Measurements from ENCODE around the gene YPEL3. TPM values are rescaled to one million over a fixed set of nuclear protein-coding genes. Genes with fewer than 3 reads are reported as not detected.

YPEL3 gene
- total RNA-seq, 1 donor from 2014 or later: 57.9 TPM

GRCh38 chr16:30095166-30096078 lies 591 bp downstream of the YPEL3 start:
- Mint-ChIP-seq H3K27me3 (ENCODE audit: unreplicated experiment) (peaks cover 9% of the 10 kb centered on the region), H3K9me3 (ENCODE audit: unreplicated experiment) (peaks cover 11% of the 10 kb centered on the region), H3K27ac (ENCODE audit: unreplicated experiment) (peak overlapping the region; percentile 94), H3K4me3 (ENCODE audit: unreplicated experiment) (peak overlapping the region; percentile 85), H3K4me1 (ENCODE audit: low read depth, unreplicated experiment) (peaks cover 11% of the 10 kb centered on the region), H3K36me3 (ENCODE audit: unreplicated experiment) (peaks cover 19% of the 10 kb centered on the region)
- no peak for TF ChIP-seq CTCF (IDR thresholded peaks at IDR 0.05; ENCODE audit: partially characterized antibody, unreplicated experiment)
- DNase-seq: peak; percentile 59

- Mint-ChIP-seq H3K4me3 (ENCODE audit: unreplicated experiment) (peak overlapping the region; percentile 79), H3K27ac (ENCODE audit: unreplicated experiment) (peak overlapping the region; percentile 78), H3K36me3 (ENCODE audit: unreplicated experiment) (peaks cover 19% of the 10 kb centered on the region), H3K4me1 (ENCODE audit: low read depth, unreplicated experiment) (peaks cover 13% of the 10 kb centered on the region), H3K27me3 (ENCODE audit: unreplicated experiment) (peaks cover 9% of the 10 kb centered on the region), H3K9me3 (ENCODE audit: unreplicated experiment) (peaks cover 11% of the 10 kb centered on the region)
- DNase-seq: no peak
- TF ChIP-seq CTCF (IDR thresholded peaks at IDR 0.05; ENCODE audit: partially characterized antibody, unreplicated experiment): no peak
Observed at GRCh38 chr16:30094541-30095165, 1.4 kb downstream of the YPEL3 start.

GRCh38 chr16:30092373-30093010 lies 3.5 kb downstream of the YPEL3 start:
- TF ChIP-seq CTCF (IDR thresholded peaks at IDR 0.05; ENCODE audit: partially characterized antibody, unreplicated experiment): peak; percentile 41
- peak overlapping the region; percentile 85 for H3K4me3 Mint-ChIP-seq (ENCODE audit: unreplicated experiment)
- DNase-seq: peak; percentile 86
- peaks cover 12% of the 10 kb centered on the region for H3K27me3 Mint-ChIP-seq (ENCODE audit: unreplicated experiment)
- H3K4me1 Mint-ChIP-seq (ENCODE audit: low read depth, unreplicated experiment): peaks cover 13% of the 10 kb centered on the region
- H3K36me3 Mint-ChIP-seq (ENCODE audit: unreplicated experiment): peaks cover 6% of the 10 kb centered on the region
- peak overlapping the region; percentile 80 for H3K27ac Mint-ChIP-seq (ENCODE audit: unreplicated experiment)
- H3K9me3 Mint-ChIP-seq (ENCODE audit: unreplicated experiment): peaks cover 11% of the 10 kb centered on the region

- Mint-ChIP-seq H3K36me3 (ENCODE audit: unreplicated experiment) (no peaks in the 10 kb centered on the region), H3K27me3 (ENCODE audit: unreplicated experiment) (peaks cover 13% of the 10 kb centered on the region), H3K4me3 (ENCODE audit: unreplicated experiment) (peak within 1 kb of the TSS; percentile 85), H3K27ac (ENCODE audit: unreplicated experiment) (peak within 1 kb of the TSS; percentile 80), H3K9me3 (ENCODE audit: unreplicated experiment) (peaks cover 6% of the 10 kb centered on the region), H3K4me1 (ENCODE audit: low read depth, unreplicated experiment) (peaks cover 13% of the 10 kb centered on the region)
- TF ChIP-seq CTCF (IDR thresholded peaks at IDR 0.05; ENCODE audit: partially characterized antibody, unreplicated experiment): peak; percentile 68
- peak; percentile 98 for DNase-seq
Observed at GRCh38 chr16:30091474-30092372, 4.3 kb downstream of the YPEL3 start, which contains the start of gene TBX6. Gene TBX6 (minus strand): TSS chr16:30091924. CDS start chr16:30091193, 731 bp downstream.
